Suprapubic skin (tissue), 3 donors: ENCODE data around the gene ACTR3C.
"Not testable (repeated sequence)": the region's sequence is repeated elsewhere in the genome, so short reads cannot be mapped to it uniquely, and the experiment has no call there.

Experiments used
- EP300 ChIP-seq: sonication (generic); formaldehyde crosslinking; IDR thresholded peaks from one replicate; pipeline ENCODE4 v1.6.1; 2017; ENCODE audit warnings: antibody characterized with exemption
- TF ChIP-seq, protein P1 (sequence below), 2 donors: fragments of 200-600 bp in 1 of 2; fragments of 450-650 bp in 1 of 2; sonication (generic) in 1 of 2; IDR thresholded peaks; one replicate each; pipeline ENCODE4 v1.5.1; 2016 to 2019; ENCODE audit warnings: antibody characterized with exemption in 2 of 2, mild to moderate bottlenecking in 1 of 2, moderate library complexity in 1 of 2

DNA sequence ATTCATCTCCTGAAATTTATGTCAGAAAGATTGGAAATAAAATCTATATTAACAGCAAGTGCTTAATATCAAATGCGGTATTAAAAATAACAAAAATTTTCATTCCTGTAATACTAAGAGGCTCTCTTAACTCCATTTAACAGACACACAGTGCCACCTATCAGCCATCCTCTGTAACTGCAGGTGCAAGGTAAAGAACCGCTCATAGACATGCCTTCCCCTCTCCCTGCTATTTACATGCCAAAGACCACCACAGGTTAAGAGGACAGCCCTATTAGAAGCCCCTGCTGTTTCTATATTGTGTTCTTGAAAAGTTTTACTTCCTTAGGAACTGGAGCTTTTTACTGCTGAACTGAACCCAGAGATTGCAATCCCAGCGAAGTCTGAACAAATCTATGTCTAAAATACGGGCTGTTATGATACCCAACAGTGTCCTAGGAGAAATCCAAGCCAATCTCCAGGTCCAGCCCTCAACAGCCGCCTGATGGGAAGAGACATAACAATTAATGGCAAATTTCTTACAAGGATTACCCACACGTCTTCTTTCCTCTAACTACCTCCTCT lies 47.1 kb downstream of the ACTR3C start:
- TF ChIP-seq, protein P1, sequence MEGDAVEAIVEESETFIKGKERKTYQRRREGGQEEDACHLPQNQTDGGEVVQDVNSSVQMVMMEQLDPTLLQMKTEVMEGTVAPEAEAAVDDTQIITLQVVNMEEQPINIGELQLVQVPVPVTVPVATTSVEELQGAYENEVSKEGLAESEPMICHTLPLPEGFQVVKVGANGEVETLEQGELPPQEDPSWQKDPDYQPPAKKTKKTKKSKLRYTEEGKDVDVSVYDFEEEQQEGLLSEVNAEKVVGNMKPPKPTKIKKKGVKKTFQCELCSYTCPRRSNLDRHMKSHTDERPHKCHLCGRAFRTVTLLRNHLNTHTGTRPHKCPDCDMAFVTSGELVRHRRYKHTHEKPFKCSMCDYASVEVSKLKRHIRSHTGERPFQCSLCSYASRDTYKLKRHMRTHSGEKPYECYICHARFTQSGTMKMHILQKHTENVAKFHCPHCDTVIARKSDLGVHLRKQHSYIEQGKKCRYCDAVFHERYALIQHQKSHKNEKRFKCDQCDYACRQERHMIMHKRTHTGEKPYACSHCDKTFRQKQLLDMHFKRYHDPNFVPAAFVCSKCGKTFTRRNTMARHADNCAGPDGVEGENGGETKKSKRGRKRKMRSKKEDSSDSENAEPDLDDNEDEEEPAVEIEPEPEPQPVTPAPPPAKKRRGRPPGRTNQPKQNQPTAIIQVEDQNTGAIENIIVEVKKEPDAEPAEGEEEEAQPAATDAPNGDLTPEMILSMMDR (IDR thresholded peaks at IDR 0.05), result peak; percentile 72 to 75
- not testable (repeated sequence) for TF ChIP-seq EP300
